C4-2B (cell line): Measurements from ENCODE around the gene C12orf42.

ENCODE experiments used
- CTCF ChIP-seq: fragments of 450-650 bp; conservative IDR thresholded peaks from 2 replicates; pipeline ENCODE4 v1.5.1; 2017; ENCODE audit warnings: mild to moderate bottlenecking
- ZFX ChIP-seq: fragments of 450-650 bp; IDR thresholded peaks from 2 replicates; pipeline ENCODE4 v1.6.1; 2017

GRCh38 chr12:103518899-103519298 is 23.1 kb upstream of the C12orf42 start:
- TF ChIP-seq CTCF (no peak), ZFX (no peak)
